Gastrocnemius medialis (tissue), 4 donors: Measurements from ENCODE around the gene SERPINH1. TPM values are rescaled to one million over a fixed set of nuclear protein-coding genes. Genes with fewer than 3 reads are reported as not detected.

Experiments used
- ATAC-seq, 2 donors: fragments of 150-250 bp; one replicate each; pipeline ENCODE4 v1.9.1; 2016
- DNase-seq, 2 donors: peaks; one replicate each; pipeline ENCODE4 v3.0.0-alpha.2; 2019
- H3K27ac ChIP-seq, 4 donors: fragments of 200-600 bp; sonication (generic); 1 replicate in 1 of 4; 2 replicates in 3 of 4; pipeline ENCODE4 v1.5.1; 2016 to 2018; ENCODE audit warnings: mild to moderate bottlenecking in 2 of 4, moderate library complexity in 1 of 4
- H3K27me3 ChIP-seq, 3 donors: fragments of 200-600 bp; sonication (generic) in 2 of 3; 1 replicate in 1 of 3; 2 replicates in 2 of 3; pipeline versions ENCODE4 v1.5.1 to v1.6.0; 2016 to 2019; ENCODE audit warnings: mild to moderate bottlenecking in 1 of 3, moderate library complexity in 1 of 3
- H3K36me3 ChIP-seq, 2 donors: fragments of 200-600 bp; sonication (generic) in 1 of 2; one replicate each; pipeline ENCODE4 v1.5.1; 2017 to 2018
- H3K4me1 ChIP-seq, 2 donors: fragments of 200-600 bp; sonication (generic) in 1 of 2; one replicate each; pipeline ENCODE4 v1.5.1; 2016 to 2017; ENCODE audit warnings: mild to moderate bottlenecking in 2 of 2
- H3K4me3 ChIP-seq, 4 donors: fragments of 200-600 bp; sonication (generic) in 3 of 4; 1 replicate in 1 of 4; 2 replicates in 3 of 4; pipeline ENCODE4 v1.5.1; 2016 to 2019; ENCODE audit warnings: mild to moderate bottlenecking in 2 of 4
- H3K9me3 ChIP-seq, 3 donors: fragments of 200-600 bp; sonication (generic) in 2 of 3; 1 replicate in 1 of 3; 2 replicates in 2 of 3; pipeline ENCODE4 v1.5.1; 2016 to 2019
- CTCF ChIP-seq, 5 experiments: fragments of 450-650 bp in 3 of 5; fragments of 200-600 bp in 2 of 5; sonication (generic) in 2 of 5; IDR thresholded peaks in 4 of 5; conservative IDR thresholded peaks in 1 of 5; 1 replicate in 4 of 5; 2 replicates in 1 of 5; pipeline ENCODE4 v1.5.1; 2016 to 2019; ENCODE audit warnings: antibody characterized with exemption in 5 of 5, mild to moderate bottlenecking in 3 of 5, moderate library complexity in 3 of 5
- POLR2A ChIP-seq, 2 donors: fragments of 450-650 bp; IDR thresholded peaks; one replicate each; pipeline ENCODE4 v1.6.1; 2017; ENCODE audit warnings: antibody characterized with exemption in 2 of 2, mild to moderate bottlenecking in 2 of 2, moderate library complexity in 2 of 2
- in situ Hi-C, 4 donors: fragments of 200-750 bp; cut with MboI; loops; one replicate each; pipeline versions ENCODE4 v1.15.0 to v1.8.0; 2017; ENCODE audit warnings: low sequenced_read_pairs in 4 of 4
- intact Hi-C: fragments of 100-400 bp; cut with DNase I; formaldehyde crosslinking; loops from one replicate; pipeline ENCODE4 v1.15.1; 2023; ENCODE audit warnings: low total_unique reads
- total RNA-seq, 4 donors: library from RNA; depleted of rRNA; stranded (reverse); fragments of >200 nt; gene quantifications; one replicate each; pipeline versions ENCODE4 v1.1.0 to v1.2.3, GENCODE V29; 2016

Gene SERPINH1
- total RNA-seq, 4 donors from 2014 or later: 18.5 to 42.4 (median 34.8) TPM

GRCh38 chr11:75615751-75616150 is 53.7 kb downstream of the SERPINH1 start:
- in situ Hi-C loops: no loop called here
- no peak overlapping the region for H3K4me3 ChIP-seq

GRCh38 chr11:75616281-75616680 is 54.2 kb downstream of the SERPINH1 start:
- H3K4me1 ChIP-seq: no peaks in the 10 kb centered on the region
- no peaks in the 10 kb centered on the region for H3K27me3 ChIP-seq
- DNase-seq (no peak), ATAC-seq (no peak)
- no peak overlapping the region for H3K4me3 ChIP-seq
- intact Hi-C loops (no loop called here), in situ Hi-C loops (no loop called here)
- no peaks in the 10 kb centered on the region for H3K9me3 ChIP-seq
- no peaks in the 10 kb centered on the region for H3K36me3 ChIP-seq
- no peak overlapping the region for H3K27ac ChIP-seq
- TF ChIP-seq CTCF (IDR thresholded peaks at IDR 0.05 in 4 of 5, conservative IDR thresholded peaks at IDR 0.05 in 1 of 5): no peak
- no peak for TF ChIP-seq POLR2A (IDR thresholded peaks at IDR 0.05)

More at GRCh38 chr11:75615751-75616150, 53.7 kb downstream of the SERPINH1 start:
- DNase-seq (no peak), ATAC-seq (no peak)
- Histone ChIP-seq H3K36me3 (no peaks in the 10 kb centered on the region), H3K9me3 (no peaks in the 10 kb centered on the region), H3K4me1 (no peaks in the 10 kb centered on the region), H3K27me3 (no peaks in the 10 kb centered on the region), H3K27ac (no peak overlapping the region)
- intact Hi-C loops: no loop called here
- TF ChIP-seq CTCF (IDR thresholded peaks at IDR 0.05 in 4 of 5, conservative IDR thresholded peaks at IDR 0.05 in 1 of 5) (no peak), POLR2A (IDR thresholded peaks at IDR 0.05) (no peak)

Other genes starting within 250 kb of the SERPINH1 start
- gene ARRB1, start 210.6 kb upstream of the SERPINH1 start, total RNA-seq: 10 to 100 TPM in 1 of 4 donors, 1 to 10 TPM in 3; 4.3 to 11.8 (median 5.4) TPM
- 100 to 1,000 TPM; 572 to 979 (median 746) TPM for gene RPS3, start 162.7 kb upstream of the SERPINH1 start, total RNA-seq
- gene KLHL35, start 129.1 kb upstream of the SERPINH1 start, total RNA-seq: 1 to 10 TPM in 2 of 4 donors, under 1 TPM in 1, not detected in 1; 0.53 to 1.8 (median 1.0) TPM
- gene GDPD5, start 36.3 kb upstream of the SERPINH1 start, total RNA-seq: 10 to 100 TPM in 3 of 4 donors, 1 to 10 TPM in 1; 5.6 to 12.6 (median 11.2) TPM
- gene MAP6, start 106.8 kb downstream of the SERPINH1 start, total RNA-seq: under 1 TPM in 3 of 4 donors, not detected in 1; 0.22 to 0.33 (median 0.25) TPM
- gene MOGAT2, start 155.6 kb downstream of the SERPINH1 start, total RNA-seq: under 1 TPM in 3 of 4 donors, not detected in 1; 0.10 to 0.66 (median 0.49) TPM
- gene DGAT2, start 206.5 kb downstream of the SERPINH1 start, total RNA-seq: 1 to 10 TPM; 2.1 to 4.9 (median 4.1) TPM